HG03521 (cell line): ENCODE data around the gene MFSD11.
A peak's percentile ranks its signal among the peaks of the same experiment; 100 is the strongest.
"Not testable (repeated sequence)": the region's sequence is repeated elsewhere in the genome, so short reads cannot be mapped to it uniquely, and the experiment has no call there.

Experiments
- ATAC-seq: cut with Tn5 transposase; IDR thresholded peaks from one replicate; pipeline ENCODE4 v1.9.1; 2021; ENCODE audit warnings: mild to moderate bottlenecking, moderate library complexity; ENCODE audit not compliant: unreplicated experiment

The MFSD11 gene

DNA sequence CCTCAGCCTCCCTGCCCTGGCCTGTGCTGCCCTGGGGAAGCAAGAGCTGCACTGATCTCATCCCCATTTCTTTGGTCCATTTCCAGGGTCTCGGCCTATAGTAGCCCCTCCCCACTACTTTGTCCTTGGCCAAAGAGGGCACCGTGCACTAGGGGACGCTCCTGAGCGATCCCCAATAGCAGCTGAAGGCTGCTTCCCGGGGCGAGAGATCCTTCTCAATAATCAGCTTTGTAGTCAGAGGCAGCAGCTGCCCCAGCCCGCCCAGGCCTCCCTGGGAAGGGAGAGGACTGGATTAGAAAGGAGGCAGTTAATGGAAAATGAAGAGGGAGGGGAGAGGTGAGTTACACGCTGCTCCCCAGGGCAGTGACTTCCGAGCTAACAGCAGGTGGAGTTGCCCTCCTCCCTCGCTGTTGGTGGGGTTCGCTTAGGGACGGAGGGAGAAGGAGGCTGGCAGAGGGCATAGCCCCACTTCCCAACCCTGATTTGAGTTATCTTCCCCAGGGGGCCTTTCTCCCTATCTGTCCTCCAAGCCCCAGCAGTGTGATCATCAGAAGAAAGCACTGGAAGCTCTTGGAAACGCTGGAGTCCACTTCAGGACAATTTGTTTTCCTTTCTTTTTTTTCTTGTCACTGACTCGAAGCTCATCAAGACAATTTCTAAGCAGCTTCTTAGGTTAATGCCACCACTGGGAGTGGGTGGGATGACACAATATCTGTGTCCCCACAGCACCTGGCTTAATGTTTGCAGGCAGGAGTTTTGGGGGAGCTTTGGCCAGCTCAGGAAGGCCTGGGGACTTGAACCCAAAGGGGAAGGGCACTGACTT lies 29.7 kb upstream of the MFSD11 start:
- no peak for ATAC-seq

GRCh38 chr17:76709077-76709950 lies 28.6 kb upstream of the MFSD11 start:
- ATAC-seq, result no peak

DNA sequence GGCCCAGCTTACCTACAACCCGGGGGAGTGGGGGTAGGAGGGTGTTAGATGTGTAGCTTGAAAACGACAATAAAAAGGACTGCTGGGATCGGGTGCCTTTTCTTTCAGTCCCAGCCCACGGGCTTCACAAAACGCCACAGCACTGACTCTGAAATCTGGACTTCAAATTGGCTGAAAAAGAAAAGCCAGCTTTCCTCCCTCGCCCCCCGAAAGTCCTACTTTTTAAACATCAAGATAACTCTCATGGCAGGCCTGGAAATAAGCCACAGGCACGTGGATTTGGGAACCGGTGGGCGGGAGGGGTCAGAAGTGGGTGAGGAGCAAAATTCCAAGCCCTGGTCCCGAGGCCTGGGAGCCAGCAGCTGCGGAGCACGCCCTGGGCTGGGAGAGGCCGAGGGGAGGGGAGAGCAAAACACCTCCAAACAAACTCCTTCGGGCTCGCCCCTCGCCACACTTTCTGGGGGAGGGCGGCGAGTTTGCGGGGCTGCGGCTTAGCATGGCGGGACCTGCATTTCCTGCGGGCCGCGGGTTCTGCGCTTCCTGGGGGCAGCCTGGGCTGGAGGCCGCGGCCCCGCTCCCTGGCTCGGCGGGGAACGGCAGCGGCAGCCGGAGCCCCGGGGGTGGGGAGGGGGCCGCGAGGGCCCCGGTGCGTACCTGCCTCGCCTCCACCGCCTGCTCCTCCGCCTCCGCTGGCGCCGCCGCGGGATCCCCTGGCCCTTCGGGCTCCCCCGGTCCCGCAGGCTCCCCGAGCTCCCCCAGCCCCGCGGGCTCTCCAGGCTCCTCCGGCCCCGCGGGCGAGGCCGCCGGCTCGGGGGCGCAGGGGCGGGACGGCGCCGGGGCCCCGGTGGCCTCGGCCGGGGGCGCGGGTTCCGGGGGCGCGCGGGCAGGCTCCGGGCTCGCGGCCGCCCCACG lies 27.7 kb upstream of the MFSD11 start:
- ATAC-seq, result not testable (repeated sequence)

GRCh38 chr17:76710863-76711611 lies 26.9 kb upstream of the MFSD11 start, which contains the start of gene MXRA7:
TSS of gene MXRA7 (minus strand) at chr17:76710965. CDS start at chr17:76710946, 19 bp downstream.
- ATAC-seq, result no peak

GRCh38 chr17:76712321-76712720 lies 25.6 kb upstream of the MFSD11 start:
- not testable (repeated sequence) for ATAC-seq

- ATAC-seq, result no peak
Measured at GRCh38 chr17:76713765-76714164, 24.2 kb upstream of the MFSD11 start.

- ATAC-seq, result no peak
Measured at GRCh38 chr17:76714336-76714735, 23.6 kb upstream of the MFSD11 start.

- no peak for ATAC-seq
Measured at GRCh38 chr17:76714822-76715495, 23.0 kb upstream of the MFSD11 start.

- no peak for ATAC-seq
Measured at GRCh38 chr17:76715496-76715830, 22.5 kb upstream of the MFSD11 start.

DNA sequence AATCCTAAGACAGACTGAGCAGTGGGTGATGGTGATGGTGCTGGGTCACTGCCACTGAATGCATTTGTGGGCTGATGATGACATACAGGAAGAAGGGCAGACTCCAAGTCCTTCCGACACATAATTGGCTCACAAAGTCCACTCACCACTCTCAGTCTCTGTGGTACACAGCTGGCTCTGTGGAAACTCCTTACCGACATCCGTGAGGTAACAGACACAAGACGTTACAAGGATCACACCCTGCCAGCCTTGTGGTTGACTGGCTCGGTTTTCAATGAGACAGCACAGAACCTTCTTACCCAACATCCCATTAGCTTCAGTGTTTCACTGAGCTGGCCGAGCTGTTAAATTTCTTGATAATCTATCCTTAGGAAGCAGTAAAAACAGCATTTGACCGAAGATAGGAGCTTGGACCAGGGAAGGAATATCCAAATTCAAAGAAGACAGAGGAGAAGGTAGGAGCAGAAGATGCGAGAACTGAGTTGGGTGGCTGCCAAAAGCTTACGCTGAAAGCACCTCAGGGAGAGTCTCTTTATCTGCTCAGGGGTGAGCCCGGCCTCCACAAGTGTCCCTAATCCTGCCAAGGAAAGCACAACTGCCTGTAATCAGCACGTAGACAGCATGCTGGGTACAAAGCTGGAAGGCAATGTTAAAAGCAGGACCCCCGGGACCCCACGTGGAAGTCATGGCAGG lies 21.6 kb upstream of the MFSD11 start:
- no peak for ATAC-seq

GRCh38 chr17:76716839-76717215 lies 21.1 kb upstream of the MFSD11 start:
- ATAC-seq, result no peak

DNA sequence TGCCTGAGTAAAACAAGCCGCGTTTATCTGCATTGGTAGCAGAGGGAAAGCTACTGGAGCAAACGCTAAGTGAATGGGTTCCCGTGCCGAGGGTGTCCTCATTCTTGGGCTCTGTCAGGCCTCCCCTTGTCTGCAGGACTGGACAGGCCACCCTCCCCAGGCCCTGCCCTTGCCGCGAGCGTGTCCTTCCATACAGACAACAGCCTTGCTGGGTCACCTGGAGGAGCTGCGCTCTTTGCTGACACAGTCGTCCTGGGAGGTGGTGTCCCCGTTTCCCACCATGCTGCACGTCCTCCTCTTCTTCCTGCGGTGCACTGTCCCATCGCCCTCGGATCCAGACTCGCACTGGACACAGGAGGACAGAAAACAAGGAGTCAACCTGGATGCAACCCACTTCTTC lies 19.4 kb upstream of the MFSD11 start:
- no peak for ATAC-seq

GRCh38 chr17:76720211-76720610 lies 17.7 kb upstream of the MFSD11 start:
- no peak for ATAC-seq

GRCh38 chr17:76720941-76721340 lies 17.0 kb upstream of the MFSD11 start:
- no peak for ATAC-seq

GRCh38 chr17:76721463-76721862 lies 16.5 kb upstream of the MFSD11 start:
- ATAC-seq, result no peak

DNA sequence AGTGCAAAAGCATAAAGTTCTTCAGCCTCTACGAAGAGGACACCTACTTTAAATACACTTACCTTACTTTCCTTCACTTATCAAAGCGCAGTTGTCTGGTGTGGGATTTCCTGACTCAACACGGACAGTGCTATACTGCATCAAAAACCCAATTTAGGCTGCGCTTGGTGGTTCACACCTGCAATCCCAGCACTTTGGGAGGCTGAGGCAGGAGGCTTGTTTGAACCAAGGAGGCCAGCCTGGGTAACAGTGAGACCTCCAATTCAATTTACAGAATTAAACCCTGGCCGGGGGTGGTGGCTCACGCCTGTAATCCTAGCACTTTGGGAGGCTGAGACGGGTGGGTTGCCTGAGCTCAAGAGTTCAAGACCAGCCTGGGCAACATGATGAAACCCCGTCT lies 15.6 kb upstream of the MFSD11 start:
- ATAC-seq, result no peak

- not testable (repeated sequence) for ATAC-seq
Measured at GRCh38 chr17:76722977-76723376, 14.9 kb upstream of the MFSD11 start.

DNA sequence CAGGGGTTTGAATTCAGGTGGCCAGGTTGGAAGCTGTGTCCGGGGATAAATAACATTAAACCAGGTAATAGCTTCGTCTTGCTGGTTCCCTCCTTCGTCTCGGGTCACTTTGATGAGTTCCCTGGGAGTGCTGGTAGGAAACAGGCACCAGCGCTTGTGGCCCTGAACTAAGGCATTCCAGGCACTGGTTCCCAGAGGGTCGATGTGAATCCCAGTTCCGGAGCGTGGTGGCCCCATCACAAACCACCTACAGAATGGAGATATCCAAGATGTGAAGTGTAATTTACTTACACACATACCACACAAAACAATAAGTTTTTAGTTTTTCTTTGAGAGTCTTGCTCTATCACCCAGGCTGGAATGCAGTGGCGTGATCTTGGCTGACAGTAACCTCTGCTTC lies 14.1 kb upstream of the MFSD11 start:
- ATAC-seq, result no peak

GRCh38 chr17:76725580-76726230 lies 12.2 kb upstream of the MFSD11 start:
- peak; percentile 15 for ATAC-seq
